CD4-positive, alpha-beta T cell treated with Interleukin-17A for 4 hours (primary cell): Measurements from ENCODE around the gene IDH3A.
A peak's percentile ranks its signal among the peaks of the same experiment; 100 is the strongest.

Experiments used
- DNase-seq: peaks from one replicate; pipeline ENCODE4 v3.0.0-alpha.2; 2020; ENCODE audit warnings: mixed read lengths

Gene IDH3A

DNA sequence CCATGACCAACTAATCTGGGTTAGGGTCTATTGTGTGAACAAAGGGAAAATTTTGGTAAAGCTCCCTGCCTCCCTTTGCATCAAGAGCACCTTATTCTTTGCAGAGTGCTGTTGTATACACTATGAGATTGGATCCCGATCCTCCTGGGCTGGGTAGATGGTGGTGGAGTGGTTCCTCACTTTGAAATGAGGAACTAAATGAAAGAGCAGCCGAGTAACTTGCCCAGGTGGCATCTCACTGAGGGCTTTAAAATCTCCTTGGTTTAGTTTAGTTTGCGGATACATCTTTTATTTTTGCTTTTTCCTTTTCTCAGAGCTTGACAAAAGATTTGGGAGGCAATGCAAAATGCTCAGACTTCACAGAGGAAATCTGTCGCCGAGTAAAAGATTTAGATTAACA is 19.4 kb downstream of the IDH3A start:
- no peak for DNase-seq

DNA sequence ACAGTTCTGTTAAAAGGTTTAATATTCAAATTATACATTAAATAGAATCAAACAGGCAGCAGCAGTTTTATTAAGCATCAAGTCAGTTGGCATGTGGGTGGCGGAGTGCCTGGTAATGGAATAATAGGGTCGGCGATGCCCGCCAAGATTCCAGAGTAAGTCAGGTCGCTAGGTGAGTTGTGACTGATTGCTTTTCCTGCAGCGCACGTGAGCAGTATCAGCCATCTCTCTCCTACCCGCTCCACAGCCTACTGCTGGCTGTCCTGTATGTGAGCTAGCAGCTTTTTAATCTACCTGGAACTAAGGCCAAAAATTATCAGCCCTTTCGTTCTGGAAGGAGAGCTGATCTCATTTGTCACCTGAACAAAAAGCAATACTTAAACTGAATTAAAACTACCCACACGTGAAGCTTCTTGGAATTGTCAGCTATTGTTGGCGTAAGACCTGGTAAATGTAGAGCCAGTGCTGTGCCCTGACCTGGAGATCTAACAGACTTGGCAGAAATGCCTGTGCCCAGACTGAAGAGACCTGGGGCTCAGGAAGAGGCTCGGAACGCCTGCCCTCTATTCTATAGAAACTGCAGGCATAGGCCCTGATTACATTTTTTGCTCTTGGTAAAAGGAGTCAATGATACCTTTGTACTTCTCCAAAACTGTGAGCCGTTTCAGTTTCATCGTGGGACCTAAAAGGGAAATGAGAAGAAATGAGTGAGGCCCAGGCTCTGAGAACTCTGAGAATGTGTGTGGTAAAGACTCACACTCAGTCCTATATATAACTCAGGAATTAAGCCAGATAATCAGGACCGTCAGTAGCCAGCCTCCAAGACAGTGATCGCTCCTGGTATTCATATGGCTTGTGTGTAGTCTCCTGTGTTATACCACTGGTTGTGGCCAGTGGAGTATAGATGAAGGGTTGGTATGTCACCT is 21.9 kb downstream of the IDH3A start:
- DNase-seq, result no peak

DNA sequence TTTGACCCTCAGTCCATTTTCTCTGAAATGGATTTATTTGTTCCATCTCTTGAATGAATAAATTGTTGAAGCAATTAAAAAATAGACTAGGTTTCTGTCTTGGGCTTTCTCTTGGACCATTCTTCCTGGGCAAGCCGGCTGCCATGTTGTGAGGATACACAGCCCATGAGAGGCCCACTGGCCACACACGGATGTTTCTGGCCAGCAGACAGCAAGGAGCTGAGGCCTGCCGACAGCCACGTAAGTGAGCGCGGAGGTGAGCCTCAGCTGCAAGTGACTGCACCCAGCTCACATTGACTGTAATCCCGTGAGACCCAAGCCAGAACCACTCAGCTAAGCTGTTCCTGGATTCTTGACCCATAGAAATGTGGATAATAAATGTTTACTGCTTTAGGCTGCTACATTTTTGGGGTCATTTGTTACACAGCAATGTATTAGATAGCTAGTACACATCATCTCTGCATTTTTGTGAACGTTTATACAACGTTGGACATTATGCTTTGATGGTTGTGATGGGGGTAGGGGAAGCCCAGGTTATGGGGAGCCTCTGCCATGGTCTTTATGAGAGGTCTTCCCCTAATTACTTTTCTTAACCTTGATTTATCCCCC is 22.8 kb downstream of the IDH3A start:
- no peak for DNase-seq

DNA sequence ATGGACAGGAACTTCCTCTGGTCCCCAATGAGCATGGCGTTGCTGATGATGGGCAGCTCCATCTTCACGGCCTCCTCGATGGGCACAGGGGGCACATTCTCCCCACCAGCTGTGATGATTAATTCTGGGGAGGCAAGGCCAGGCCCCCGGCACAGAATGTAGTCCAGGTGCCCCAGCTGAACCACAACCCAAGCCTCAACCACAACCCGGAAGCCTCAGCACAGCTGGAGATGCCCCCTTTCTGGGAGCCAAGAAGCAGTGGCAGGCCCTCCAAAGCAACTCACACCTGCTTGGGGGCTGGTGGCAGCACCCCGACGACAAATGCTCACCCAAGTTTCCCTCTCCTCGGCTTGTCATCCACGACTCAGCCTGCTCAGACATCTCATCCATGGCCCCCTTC is 25.2 kb downstream of the IDH3A start:
- peak; percentile 13 for DNase-seq

DNA sequence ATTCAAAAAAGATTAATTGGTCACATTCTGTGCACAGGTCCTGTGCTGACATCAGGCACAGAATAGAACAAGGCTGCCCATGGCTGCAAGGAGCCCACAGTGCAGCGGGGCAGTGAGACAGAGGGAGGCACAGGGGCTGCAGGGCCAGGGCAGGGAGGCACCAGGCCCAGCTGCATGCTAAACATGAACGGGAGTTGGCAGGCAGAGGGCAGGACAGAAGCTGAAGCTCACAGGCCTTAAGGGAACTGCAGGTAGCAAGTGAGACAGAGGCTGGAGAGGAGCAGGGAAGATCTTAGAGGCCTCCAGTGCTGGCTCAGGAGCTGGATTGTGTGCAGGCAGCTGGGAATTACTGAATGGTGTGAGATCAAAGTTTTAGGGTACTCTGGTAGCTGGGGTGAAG is 26.2 kb downstream of the IDH3A start:
- DNase-seq, result no peak

DNA sequence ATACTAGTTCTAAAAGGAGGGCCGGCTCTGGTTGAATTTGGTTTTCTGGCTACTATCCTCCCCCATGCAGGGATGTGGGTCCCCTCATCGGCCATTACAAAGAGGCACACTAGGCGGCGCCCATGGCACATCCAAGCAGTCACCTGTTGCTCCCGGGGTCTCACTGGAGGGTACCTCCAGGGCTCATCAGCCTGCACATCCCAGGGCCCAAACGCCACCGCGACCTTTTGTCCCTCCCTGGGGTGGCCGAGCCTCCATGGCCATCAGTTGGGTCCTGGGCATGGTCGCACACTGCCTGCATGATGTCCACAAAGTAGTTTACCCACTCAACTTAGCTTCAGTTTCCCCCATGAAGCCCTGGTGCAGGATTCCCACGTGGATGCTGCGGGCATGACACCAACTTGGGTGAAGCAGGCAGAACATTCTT is 28.3 kb downstream of the IDH3A start:
- peak; percentile 43 for DNase-seq

DNA sequence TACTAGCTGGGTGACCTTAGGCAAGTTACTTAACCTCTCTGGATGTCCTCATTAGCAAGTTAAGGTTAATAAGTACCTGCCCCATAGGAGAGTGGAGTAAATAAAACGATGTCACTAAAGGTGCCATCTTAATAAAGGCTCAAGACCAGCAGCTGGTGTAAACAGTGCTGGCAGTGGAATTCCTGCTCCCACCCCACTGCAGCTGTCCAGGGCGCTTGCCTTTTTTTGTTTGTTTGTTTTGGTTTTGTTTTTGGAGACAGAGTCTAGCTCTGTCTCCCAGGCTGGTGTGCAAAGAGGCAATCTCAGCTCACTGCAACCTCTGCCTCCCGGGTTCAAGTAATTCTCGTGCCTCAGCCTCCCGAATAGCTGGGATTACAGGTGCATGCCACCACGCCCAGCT is 28.9 kb downstream of the IDH3A start:
- DNase-seq, result no peak

DNA sequence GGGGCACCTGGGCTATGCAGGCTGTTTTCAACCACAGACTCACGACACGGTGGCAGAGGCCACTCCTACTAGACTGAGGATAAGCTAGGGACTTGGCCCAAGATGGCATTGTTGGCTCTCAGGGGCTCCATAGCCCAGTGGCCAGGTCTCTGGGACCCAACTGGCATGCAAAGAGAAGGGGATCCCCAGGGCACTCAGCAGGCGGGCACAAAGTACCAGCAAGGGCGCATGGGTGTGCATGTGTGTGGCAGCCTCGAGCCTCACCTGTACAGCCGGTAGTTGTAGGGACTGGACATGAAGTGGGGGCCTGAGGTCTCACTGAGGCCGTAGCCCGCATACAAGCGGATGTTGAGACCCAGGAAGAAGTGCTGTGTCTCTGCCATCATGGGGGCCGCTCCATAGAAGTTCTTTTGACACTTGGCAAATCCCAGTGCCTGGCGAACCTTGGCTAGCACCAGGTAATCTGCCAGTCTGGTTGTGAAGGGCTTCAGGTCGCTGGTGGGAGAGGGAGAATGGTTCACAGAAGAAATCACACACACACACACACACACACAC is 30.2 kb downstream of the IDH3A start:
- DNase-seq, result no peak

DNA sequence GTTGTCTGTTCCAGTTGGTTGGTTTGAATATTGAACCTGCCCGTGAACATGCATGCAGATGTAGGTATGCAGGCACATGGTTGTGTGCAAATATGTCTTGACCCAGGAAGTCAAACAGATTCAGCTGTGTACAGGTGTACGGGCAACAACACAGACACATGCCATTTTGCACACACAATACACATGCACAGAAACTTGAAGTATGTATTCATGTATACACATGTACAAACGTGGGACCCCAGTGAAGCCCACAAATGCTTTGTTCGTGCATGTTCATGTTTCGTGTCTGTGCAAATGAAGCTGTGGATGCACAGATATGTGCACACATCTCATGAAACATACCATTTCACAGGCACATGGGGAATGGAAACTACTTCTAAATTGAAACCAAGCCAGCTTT is 30.7 kb downstream of the IDH3A start:
- DNase-seq, result no peak

DNA sequence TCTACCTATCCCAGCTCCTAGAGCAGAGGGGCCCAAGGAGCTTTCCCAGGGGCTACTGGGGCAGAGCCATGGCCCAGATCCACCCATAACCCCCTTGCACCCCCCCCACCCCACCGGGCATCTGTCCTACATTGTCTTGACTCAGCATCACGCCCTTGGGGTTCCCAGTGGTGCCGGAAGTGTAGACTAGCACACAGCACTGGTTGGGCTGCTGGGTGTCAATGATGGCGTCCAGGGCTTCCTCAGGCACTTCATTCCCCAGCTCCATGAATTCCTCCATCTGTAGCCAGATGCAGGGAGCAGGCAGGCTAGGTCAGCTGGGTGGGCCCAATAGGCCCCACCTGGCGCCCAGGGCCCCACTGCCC is 33.2 kb downstream of the IDH3A start:
- DNase-seq, result no peak

DNA sequence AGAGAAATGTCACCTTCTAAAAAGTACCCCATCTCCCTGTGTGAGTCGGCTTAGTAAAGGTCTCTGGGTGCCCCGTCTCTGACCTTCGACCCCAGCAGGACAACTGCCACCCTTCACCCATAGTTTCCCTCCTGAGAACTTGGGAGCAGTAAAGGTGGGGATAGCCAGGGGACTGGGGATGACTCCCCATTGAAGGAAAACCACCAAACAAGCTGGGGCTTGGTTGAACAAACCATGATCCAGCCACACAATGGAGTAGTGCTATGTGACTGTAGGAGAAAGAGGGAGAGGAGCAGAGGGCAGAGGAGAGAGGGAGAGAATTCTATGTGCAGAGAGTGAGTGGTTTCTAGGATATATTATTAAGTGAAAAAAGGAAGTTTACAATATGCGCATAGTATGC is 33.7 kb downstream of the IDH3A start:
- DNase-seq, result no peak

DNA sequence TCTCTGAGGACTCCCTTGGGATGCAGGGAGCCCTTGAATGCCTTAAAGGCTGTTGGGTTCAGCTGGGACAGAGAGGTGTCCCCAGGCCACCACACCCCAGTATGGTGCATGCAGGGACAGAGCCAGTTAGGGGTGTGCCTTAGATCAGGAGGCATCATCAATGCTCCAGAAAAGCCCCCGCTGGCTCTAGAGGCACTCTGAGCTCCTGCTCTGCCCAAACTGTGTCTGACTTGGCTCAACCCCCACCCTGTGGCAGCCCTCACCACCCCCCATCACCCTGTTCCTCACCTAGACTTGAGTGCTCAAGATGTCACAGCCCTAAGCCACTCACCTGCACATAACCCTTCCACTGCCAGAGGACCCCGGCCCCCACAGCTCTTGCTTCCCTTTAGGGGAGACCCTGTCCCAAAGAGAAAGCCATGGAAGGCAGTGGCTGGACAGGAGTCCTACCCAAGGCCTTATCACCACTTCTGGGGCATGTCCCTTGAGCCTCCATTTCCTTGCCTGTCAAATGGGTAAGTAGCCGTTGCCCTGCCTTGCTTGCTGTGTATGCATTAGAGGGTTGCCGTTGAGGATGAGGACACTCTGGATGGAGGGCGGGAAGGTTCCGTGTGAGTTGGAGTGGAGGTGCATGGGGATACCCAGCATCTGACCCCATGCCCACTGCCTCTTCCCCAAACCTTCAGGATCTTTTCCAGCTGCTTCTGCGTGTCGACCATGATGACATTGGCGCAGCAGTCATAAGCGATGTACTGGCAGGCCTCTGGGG is 43.8 kb downstream of the IDH3A start:
- no peak for DNase-seq

DNA sequence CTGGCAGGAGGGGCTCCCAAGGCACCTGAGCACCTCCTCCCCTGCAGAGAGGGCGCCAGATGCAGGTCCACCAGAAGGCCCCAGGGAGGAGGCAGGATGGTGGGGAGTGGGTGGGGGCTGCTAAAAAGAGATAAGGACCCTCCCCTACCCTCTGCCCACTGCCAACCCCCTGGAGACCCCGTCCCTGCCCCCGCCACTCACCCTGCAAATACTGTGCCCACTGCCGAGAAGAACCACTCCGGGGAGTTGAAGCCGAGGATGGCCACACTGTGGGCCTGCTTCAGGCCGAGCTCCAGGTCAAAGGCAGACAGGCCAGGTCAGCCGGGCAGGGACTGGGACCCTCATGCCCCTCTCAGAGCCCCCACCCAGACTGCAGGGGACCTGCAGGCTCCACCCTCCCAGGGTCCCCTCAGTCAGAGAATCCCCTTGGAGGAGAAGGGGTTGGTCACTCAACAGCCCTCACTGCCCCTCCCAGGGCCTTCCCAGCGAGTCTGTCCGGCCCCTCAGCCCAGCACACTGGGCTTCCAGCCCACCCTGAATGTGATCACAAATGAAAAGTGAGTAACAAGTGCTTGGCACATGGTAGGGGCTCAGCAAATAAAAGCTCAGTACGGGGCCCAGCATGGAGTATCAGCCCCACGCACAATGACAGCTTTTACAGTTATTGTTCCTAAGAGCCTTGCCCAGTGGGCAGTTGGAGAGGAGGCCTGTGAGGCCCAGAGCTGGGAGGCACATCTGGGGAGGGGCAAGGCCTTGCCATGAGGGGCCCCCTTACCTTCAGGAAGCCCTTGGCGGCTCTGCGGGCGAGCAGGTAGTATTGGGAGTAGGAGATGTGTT is 44.8 kb downstream of the IDH3A start:
- DNase-seq, result no peak

DNA sequence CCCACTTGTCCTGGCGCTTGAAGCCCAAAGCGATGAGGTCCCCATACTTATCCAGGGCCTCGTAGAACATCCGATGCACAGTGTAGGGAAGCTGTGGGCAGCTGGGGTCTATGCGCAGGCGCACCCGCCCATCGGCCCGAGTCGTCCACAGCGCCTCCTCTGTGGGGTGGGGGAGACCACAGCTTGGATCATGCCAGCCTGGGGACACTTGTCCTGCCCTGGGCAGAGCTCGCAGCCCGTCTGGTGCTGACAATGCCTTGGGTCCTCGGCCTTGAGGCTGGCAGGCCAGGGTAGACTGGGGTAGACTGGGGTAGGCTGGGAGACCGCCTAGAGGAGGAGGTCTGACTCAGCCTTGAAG is 45.4 kb downstream of the IDH3A start:
- no peak for DNase-seq

DNA sequence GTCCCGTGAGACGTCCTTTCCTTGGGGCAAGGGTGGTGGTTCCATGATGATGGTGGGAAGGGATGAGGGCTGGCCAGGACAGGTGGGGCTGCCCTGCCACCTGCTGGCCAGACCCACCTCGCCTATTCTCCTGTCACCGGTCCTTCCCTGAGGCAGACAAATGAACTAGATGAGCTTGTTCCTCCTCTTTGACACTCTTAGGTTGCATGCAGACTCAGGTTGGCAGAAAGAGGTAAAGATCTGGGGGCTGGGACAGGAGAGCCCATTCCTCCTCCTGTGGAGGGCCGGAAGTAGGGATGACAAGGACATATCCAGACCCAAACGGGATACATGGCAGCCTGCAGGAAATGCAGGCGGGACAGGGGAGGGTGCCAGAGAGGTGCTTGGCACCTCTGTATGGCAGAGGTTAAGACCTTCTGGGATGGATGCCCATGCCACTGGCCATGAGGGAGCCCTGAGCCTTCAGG is 46.6 kb downstream of the IDH3A start:
- peak; percentile 67 for DNase-seq

DNA sequence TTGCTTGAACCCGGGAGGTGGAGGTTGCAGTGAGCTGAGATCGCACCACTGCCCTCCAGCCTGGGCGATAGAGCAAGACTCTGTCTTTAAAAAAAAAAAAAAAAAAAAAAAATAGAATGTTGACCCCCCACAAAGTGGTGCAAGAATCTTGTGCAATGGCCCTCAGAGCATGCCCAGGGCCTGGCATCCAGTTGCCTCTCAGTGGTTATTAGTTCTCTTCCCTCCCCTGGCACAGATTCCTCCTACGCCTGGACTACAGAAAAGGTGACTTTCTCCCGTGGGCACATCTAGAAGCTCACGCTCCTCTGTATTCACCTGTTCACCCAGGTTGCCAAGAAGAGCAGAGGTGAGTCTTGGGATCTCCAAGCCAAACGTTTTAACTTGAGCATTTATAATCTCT is 48.5 kb downstream of the IDH3A start:
- no peak for DNase-seq

DNA sequence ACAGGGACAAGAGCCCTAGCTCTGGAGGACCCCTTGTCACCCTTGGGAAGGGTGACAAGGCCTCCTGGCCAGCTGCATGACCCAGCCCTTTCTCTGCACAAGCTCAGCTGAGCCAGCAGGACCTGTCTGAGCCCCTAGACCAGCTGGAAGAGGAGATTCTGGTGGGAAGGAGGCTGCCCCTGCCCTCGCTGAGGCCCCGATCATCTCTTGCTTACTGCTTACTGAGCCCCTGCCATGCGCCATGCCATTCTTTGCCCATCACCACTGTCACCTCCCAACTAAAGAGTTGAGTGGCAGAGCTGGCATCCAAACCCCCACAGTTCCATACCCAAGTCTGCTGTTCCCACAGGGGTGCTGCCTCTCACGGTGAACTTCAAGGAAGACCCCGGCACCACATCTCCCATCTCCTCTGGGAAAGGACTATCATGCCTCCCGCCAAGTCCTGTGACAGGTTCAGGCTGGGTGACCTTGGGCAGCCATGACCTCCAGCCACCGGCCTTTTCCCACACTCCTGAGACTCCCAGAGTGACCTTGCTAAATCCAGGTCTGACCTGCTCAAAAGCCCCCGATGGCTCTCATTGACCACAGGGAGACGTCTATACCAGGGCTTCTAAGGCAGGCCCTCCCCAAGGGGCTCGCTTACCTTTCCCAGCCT is 51.2 kb downstream of the IDH3A start:
- no peak for DNase-seq

DNA sequence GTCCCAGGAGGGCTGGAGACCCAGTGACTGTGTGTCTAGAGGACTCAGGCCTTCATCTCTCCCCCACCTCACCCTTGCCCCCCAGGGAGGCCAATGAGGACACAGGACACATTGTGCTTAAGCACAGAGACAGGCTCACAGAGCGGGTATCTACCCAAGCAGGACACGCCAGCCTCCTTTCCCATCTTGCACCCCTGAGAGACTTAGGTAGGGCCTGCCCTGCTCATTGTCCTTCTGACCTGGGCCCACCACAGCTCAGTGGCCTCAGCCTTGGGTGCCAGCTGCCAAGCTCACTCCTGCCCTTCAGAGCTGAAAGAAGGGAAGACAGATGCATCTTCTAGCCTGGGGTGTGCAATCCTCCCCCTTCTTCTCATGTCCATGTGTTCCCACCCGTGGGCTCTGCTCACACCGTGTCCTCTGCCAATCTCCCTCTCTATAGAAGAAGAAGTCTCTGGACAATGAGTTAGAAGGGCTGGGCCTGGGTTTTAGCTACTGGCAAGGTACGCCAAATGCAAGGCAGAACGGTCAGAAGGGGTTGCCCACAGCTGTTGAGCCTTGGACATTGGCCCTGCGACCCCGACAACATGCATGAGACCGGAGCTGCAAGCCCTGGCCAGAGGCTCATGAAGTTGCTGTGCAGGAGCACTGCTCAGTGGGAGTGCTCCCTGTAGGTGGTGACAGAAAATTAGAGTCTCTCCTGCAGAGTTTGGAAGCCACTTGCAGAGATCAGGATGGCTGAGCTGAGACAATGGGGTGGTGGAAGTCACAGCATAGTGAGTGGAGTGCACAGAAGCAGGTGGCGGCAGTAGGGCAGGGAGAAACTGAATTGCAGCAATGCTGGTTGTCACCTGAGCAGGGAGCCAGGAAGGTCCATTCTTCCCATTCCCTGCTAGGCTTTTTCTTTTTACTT is 52.4 kb downstream of the IDH3A start:
- no peak for DNase-seq

DNA sequence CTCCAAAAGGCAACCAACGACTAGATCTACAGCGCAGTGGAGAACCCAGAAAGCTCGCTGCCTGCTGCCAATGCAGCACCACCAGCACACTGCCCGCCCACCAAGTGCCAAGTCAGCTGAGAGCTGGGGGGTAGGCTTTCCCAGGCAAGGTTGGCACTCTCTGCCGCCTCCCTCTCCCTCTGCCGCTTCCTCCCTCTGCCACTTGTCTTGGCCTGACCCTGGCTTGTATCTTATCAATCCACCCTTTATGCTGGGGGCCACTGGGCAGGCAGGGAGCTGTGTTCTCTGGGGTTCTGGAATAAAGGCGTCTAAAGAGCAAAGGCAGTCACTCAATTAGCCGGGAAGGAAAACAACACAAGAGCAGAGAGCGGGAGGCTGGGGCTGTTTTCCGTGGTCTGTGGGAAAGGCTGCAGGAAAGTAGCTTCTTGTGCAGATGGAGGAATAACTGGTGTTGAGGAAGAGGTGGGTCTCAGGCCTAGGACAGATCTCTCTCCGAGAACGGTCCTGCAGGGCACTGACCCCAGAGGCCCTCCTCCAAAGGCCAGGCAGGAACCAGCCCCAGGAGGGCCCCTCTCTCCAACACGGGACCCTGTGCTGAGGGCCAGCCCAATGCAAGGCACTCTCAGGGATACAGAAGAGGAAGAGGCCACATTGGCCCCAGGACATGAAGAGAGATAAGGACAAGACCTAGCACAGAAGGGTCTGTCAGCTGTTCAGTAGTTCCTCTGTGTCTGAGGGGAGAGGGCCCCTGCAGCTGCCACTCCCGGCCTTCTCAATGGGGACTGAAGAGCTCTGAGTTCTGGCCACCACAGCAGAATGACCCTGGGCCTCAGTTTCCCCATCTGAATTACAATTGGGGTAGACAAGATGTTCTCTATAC is 54.4 kb downstream of the IDH3A start:
- no peak for DNase-seq
